ENCODE measurements around the gene CES3. TPM values are rescaled to one million over a fixed set of nuclear protein-coding genes. Genes with fewer than 3 reads are reported as not detected.
A peak's percentile ranks its signal among the peaks of the same experiment; 100 is the strongest.

Gene CES3
- total and polyA plus RNA-seq, 9 of the 15 experiments (the other 6 are each of a cell fraction or from before 2014, with no cell fraction given) = 0.06 to 2.2 (median 0.68) TPM

DNA sequence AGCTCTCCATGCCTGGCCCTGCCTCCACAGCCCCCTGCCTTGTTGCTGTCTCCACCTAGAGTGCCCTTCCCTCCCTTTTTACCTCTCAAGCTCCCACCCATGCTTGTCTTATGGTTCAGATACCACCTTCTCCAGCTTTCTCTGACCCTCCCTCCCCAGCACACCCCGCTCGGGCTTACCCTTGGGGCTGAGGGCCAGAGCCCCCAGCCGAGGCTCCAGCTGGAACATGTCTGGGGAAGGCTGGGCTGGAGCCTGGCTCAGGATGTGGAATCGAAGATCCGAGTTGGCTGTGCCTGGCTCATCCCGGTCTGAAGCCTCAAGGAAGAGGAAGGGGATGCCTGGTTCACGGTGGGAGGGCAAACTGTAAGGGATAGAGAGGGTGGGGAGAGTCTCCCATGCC lies 46.0 kb upstream of the CES3 start (continued):
- no peak for TF ChIP-seq PRDM10 (IDR thresholded peaks at IDR 0.05; ENCODE audit: partially characterized antibody)
- no peak for TF ChIP-seq JUNB (CRISPR knock-in tag; conservative IDR thresholded peaks at IDR 0.05)

DNA sequence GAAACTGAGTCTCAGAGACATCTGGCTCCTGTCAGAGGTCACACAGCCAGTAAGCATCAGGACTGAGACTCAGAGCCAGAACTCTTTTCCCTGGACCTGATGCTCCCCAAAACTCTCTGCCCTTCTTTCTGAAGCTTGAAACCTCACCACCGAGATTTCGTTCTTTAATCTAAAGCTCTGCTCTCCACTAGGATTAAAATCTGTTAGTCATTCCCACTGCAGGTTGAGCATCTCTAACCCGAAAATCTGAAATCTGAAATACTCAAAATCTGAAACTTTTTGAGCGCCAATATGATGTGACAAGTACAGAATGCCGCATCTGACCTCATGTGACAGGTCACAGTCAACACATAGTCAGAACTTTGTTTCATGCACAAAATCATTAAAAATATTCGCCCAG lies 44.5 kb upstream of the CES3 start:
- Histone ChIP-seq H3K9ac (ENCODE audit: insufficient read depth in 1 of 2, low read depth in 2 of 2, low read length in 2 of 2) (no peak overlapping the region), H3K9me3 (replicated peaks; ENCODE audit: control insufficient read depth, insufficient read depth, low read depth, low read length) (no peaks in the 10 kb centered on the region), H3K4me3 (no peak overlapping the region), H4K20me1 (replicated peaks; ENCODE audit: control insufficient read depth, insufficient read depth, low read length) (no peaks in the 10 kb centered on the region; the same call in 1 of the 2 replicates), H3K4me2 (ENCODE audit: insufficient read depth, low read length) (no peak overlapping the region), H3K27ac (ENCODE audit: extremely low read depth, low read depth, low read length) (no peak overlapping the region), H3K36me3 (ENCODE audit: control insufficient read depth, insufficient read depth, low read length) (no peaks in the 10 kb centered on the region), H3K79me2 (ENCODE audit: control insufficient read depth, insufficient read depth, low read length) (no peaks in the 10 kb centered on the region), H3K9me1 (ENCODE audit: control insufficient read depth, insufficient read depth, low read length) (no peaks in the 10 kb centered on the region), H2AFZ (ENCODE audit: low read depth, low read length) (no peak overlapping the region), H3K27me3 (ENCODE audit: control insufficient read depth in 2 of 2, insufficient read depth in 2 of 2, low read length in 2 of 2) (peaks cover 15 to 62% of the 10 kb centered on the region in 2 experiments; a peak in 4 of 5 replicates), H3K4me1 (replicated peaks in 1 of 2; ENCODE audit: control insufficient read depth in 2 of 2, insufficient read depth in 2 of 2, low read length in 2 of 2) (peaks cover 0 to 7% of the 10 kb centered on the region in 2 experiments; a peak in 2 of 5 replicates)
- CTCF ChIA-PET (ENCODE audit: low intra/inter-chr PET ratio) = no interaction called here
- POLR2A ChIA-PET = interaction anchor here (0.7 to 1.3 kb wide), 2 partner anchors 11 to 12 kb away, joined by 3 read pairs; no protein-coding TSS in a partner anchor
- DNase-seq (ENCODE audit: extremely low read depth in 1 of 4, low spot score in 3 of 4) (no peak), FAIRE-seq (no peak), ATAC-seq (no peak)
- peak; percentile 75 for TF ChIP-seq ZKSCAN1 (IDR thresholded peaks at IDR 0.05; ENCODE audit: low read depth, low read length)
- 0 out of 2 replicates have a peak, but pooled peaks have one; percentile 9 for TF ChIP-seq MAFG (tag; conservative IDR thresholded peaks at IDR 0.05)
- TF ChIP-seq, protein P1, sequence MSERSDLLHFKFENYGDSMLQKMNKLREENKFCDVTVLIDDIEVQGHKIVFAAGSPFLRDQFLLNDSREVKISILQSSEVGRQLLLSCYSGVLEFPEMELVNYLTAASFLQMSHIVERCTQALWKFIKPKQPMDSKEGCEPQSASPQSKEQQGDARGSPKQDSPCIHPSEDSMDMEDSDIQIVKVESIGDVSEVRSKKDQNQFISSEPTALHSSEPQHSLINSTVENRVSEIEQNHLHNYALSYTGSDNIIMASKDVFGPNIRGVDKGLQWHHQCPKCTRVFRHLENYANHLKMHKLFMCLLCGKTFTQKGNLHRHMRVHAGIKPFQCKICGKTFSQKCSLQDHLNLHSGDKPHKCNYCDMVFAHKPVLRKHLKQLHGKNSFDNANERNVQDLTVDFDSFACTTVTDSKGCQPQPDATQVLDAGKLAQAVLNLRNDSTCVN (CRISPR knock-in tag; IDR thresholded peaks at IDR 0.05) = no peak
- TF ChIP-seq KDM1A (IDR thresholded peaks at IDR 0.05) = peak; percentile 84 to 89
- TF ChIP-seq RCOR1 (IDR thresholded peaks at IDR 0.05; ENCODE audit: borderline replicate concordance in 1 of 2, low read depth in 2 of 2, low read length in 2 of 2) = peak in 1 of 2 experiments; percentile 23; a peak in 1 of 4 replicates
- no peak for TF ChIP-seq ZBTB17 (CRISPR knock-in tag; IDR thresholded peaks at IDR 0.05)
- under 1% methylated on average over 6 of the region's 6 CpGs for WGBS (ENCODE audit: insufficient coverage, low coverage, missing lambda C conversion rate)
- no TSS peak for BruUV-seq (replicated peaks)
- in situ Hi-C loops (cut with MboI) (no loop called here), intact Hi-C loops (cut with micrococcal nuclease) (no loop called here)

Measured in K562 (cell line).